Muscle layer of duodenum (tissue), 2 donors: ENCODE results near the gene TECPR2.

Experiments used
- H3K27ac ChIP-seq: one replicate; pipeline ENCODE4 v1.7.0; 2013; ENCODE audit warnings: mild to moderate bottlenecking, low read length
- H3K27me3 ChIP-seq: one replicate; pipeline ENCODE4 v1.7.0; 2013; ENCODE audit warnings: low read depth, mild to moderate bottlenecking, control low read depth, low read length
- H3K36me3 ChIP-seq, 2 donors: one replicate each; pipeline ENCODE4 v1.7.0; 2013; ENCODE audit warnings: low read length in 2 of 2, control low read depth in 1 of 2, mild to moderate bottlenecking in 1 of 2; ENCODE audit not compliant: insufficient read depth in 2 of 2, control insufficient read depth in 1 of 2
- H3K4me1 ChIP-seq, 2 donors: one replicate each; pipeline ENCODE4 v1.7.0; 2013; ENCODE audit warnings: low read length in 2 of 2, mild to moderate bottlenecking in 2 of 2, control low read depth in 1 of 2, moderate library complexity in 1 of 2; ENCODE audit not compliant: insufficient read depth in 2 of 2, control insufficient read depth in 1 of 2
- H3K4me3 ChIP-seq, 2 donors: one replicate each; pipeline ENCODE4 v1.7.0; 2013; ENCODE audit warnings: low read length in 2 of 2, low read depth in 1 of 2, mild to moderate bottlenecking in 1 of 2
- H3K9me3 ChIP-seq, 2 donors: one replicate each; pipeline ENCODE4 v1.7.0; 2013; ENCODE audit warnings: low read length in 2 of 2, control low read depth in 1 of 2, mild to moderate bottlenecking in 1 of 2; ENCODE audit not compliant: control insufficient read depth in 1 of 2
- donor health status: healthy.

TECPR2 gene

GRCh38 chr14:102472791-102473150 is 110.0 kb downstream of the TECPR2 start:
- no peaks in the 10 kb centered on the region for H3K4me1 ChIP-seq

GRCh38 chr14:102473559-102473958 is 110.8 kb downstream of the TECPR2 start:
- no peaks in the 10 kb centered on the region for H3K4me1 ChIP-seq
- H3K27ac ChIP-seq, result no peak overlapping the region
- H3K4me3 ChIP-seq, result no peak overlapping the region
- H3K36me3 ChIP-seq, result peaks cover 3 to 12% of the 10 kb centered on the region in 2 donors
- H3K9me3 ChIP-seq, result no peaks in the 10 kb centered on the region
- H3K27me3 ChIP-seq, result no peaks in the 10 kb centered on the region

More at GRCh38 chr14:102472791-102473150, 110.0 kb downstream of the TECPR2 start:
- Histone ChIP-seq H3K9me3 (no peaks in the 10 kb centered on the region), H3K27ac (no peak overlapping the region), H3K27me3 (no peaks in the 10 kb centered on the region), H3K36me3 (peaks cover 3 to 12% of the 10 kb centered on the region in 2 donors), H3K4me3 (no peak overlapping the region)

GRCh38 chr14:102474934-102475333 is 112.2 kb downstream of the TECPR2 start:
- Histone ChIP-seq H3K4me3 (no peak overlapping the region), H3K36me3 (peaks cover 3 to 6% of the 10 kb centered on the region in 2 donors), H3K27me3 (no peaks in the 10 kb centered on the region), H3K4me1 (no peaks in the 10 kb centered on the region), H3K27ac (no peak overlapping the region), H3K9me3 (no peaks in the 10 kb centered on the region)

GRCh38 chr14:102479107-102479506 is 116.4 kb downstream of the TECPR2 start:
- Histone ChIP-seq H3K4me1 (no peaks in the 10 kb centered on the region), H3K4me3 (no peak overlapping the region), H3K36me3 (peaks cover 0 to 5% of the 10 kb centered on the region in 2 donors), H3K27ac (no peak overlapping the region), H3K9me3 (peaks cover 0 to 4% of the 10 kb centered on the region in 2 donors), H3K27me3 (no peaks in the 10 kb centered on the region)

- peak overlapping the region in 1 of 2 donors; percentile 34 for H3K4me3 ChIP-seq
- H3K27me3 ChIP-seq, result no peaks in the 10 kb centered on the region
- no peak overlapping the region for H3K27ac ChIP-seq
- H3K4me1 ChIP-seq, result no peaks in the 10 kb centered on the region
- H3K9me3 ChIP-seq, result peaks cover 0 to 4% of the 10 kb centered on the region in 2 donors
- peaks cover 0 to 5% of the 10 kb centered on the region in 2 donors for H3K36me3 ChIP-seq
Measured at GRCh38 chr14:102479777-102480176, 117.0 kb downstream of the TECPR2 start.

GRCh38 chr14:102481371-102481770 is 118.6 kb downstream of the TECPR2 start:
- Histone ChIP-seq H3K4me3 (no peak overlapping the region), H3K36me3 (peaks cover 0 to 5% of the 10 kb centered on the region in 2 donors), H3K4me1 (no peaks in the 10 kb centered on the region), H3K9me3 (peaks cover 0 to 4% of the 10 kb centered on the region in 2 donors), H3K27me3 (no peaks in the 10 kb centered on the region), H3K27ac (no peak overlapping the region)

GRCh38 chr14:102481791-102482238 is 119.1 kb downstream of the TECPR2 start:
- Histone ChIP-seq H3K4me3 (no peak overlapping the region), H3K27ac (no peak overlapping the region), H3K36me3 (peaks cover 0 to 5% of the 10 kb centered on the region in 2 donors), H3K4me1 (no peaks in the 10 kb centered on the region), H3K9me3 (peaks cover 0 to 4% of the 10 kb centered on the region in 2 donors), H3K27me3 (no peaks in the 10 kb centered on the region)

- Histone ChIP-seq H3K4me1 (no peaks in the 10 kb centered on the region), H3K4me3 (no peak overlapping the region), H3K9me3 (peaks cover 0 to 4% of the 10 kb centered on the region in 2 donors), H3K36me3 (peaks cover 0 to 5% of the 10 kb centered on the region in 2 donors), H3K27ac (no peak overlapping the region), H3K27me3 (no peaks in the 10 kb centered on the region)
Measured at GRCh38 chr14:102484316-102484715, 121.6 kb downstream of the TECPR2 start.

- Histone ChIP-seq H3K27ac (no peak overlapping the region), H3K27me3 (no peaks in the 10 kb centered on the region), H3K4me3 (no peak overlapping the region)
Measured at GRCh38 chr14:102485693-102486512, 123.2 kb downstream of the TECPR2 start.

GRCh38 chr14:102486513-102487203 is 123.9 kb downstream of the TECPR2 start:
- Histone ChIP-seq H3K9me3 (peaks cover 0 to 4% of the 10 kb centered on the region in 2 donors), H3K4me1 (no peaks in the 10 kb centered on the region), H3K36me3 (peaks cover 0 to 2% of the 10 kb centered on the region in 2 donors), H3K4me3 (no peak overlapping the region), H3K27ac (no peak overlapping the region), H3K27me3 (no peaks in the 10 kb centered on the region)

More at GRCh38 chr14:102485693-102486512, 123.2 kb downstream of the TECPR2 start:
- Histone ChIP-seq H3K36me3 (peaks cover 0 to 5% of the 10 kb centered on the region in 2 donors), H3K9me3 (peaks cover 0 to 4% of the 10 kb centered on the region in 2 donors), H3K4me1 (no peaks in the 10 kb centered on the region)

- peaks cover 0 to 4% of the 10 kb centered on the region in 2 donors for H3K9me3 ChIP-seq
- no peaks in the 10 kb centered on the region for H3K36me3 ChIP-seq
- no peaks in the 10 kb centered on the region for H3K4me1 ChIP-seq
- H3K4me3 ChIP-seq, result no peak overlapping the region
- no peaks in the 10 kb centered on the region for H3K27me3 ChIP-seq
- no peak overlapping the region for H3K27ac ChIP-seq
Measured at GRCh38 chr14:102487204-102487577, 124.5 kb downstream of the TECPR2 start.
